ENCODE data around the gene ASF1B. TPM values are rescaled to one million over a fixed set of nuclear protein-coding genes. Genes with fewer than 3 reads are reported as not detected.

The ASF1B gene
- total and polyA plus RNA-seq, 2 donors (not counting 3 experiments of a cell fraction or from before 2014, with no cell fraction given): 39.1 to 42.4 TPM

GRCh38 chr19:14147797-14148605 lies 11.6 kb upstream of the ASF1B start:
- no peak overlapping the region for H3K9ac ChIP-seq (replicated peaks; ENCODE audit: extremely low read depth, insufficient read depth, low read length)

More at GRCh38 chr19:14147797-14148605, 11.6 kb upstream of the ASF1B start:
- DNase-seq (ENCODE audit: low read depth, low spot score) (peak; percentile 77), FAIRE-seq (peak; percentile 89)
- dilution Hi-C loops (cut with MboI; ENCODE audit: extremely low pct_ligation_motif_present, low sequenced_read_pairs) (no loop called here), intact Hi-C loops (cut with micrococcal nuclease) (loop anchor here (1.0 to 5.0 kb wide), 6 partner anchors 11 to 324 kb away; no protein-coding TSS in a partner anchor)
- Histone ChIP-seq H3K79me2 (ENCODE audit: control insufficient read depth, insufficient read depth, low read length) (no peaks in the 10 kb centered on the region), H4K20me1 (replicated peaks; ENCODE audit: control insufficient read depth, extremely low read depth, insufficient read depth, low read length) (no peaks in the 10 kb centered on the region), H3K4me2 (ENCODE audit: insufficient read depth, low read length) (no peak overlapping the region), H3K9me1 (replicated peaks; ENCODE audit: control insufficient read depth, extremely low read depth, insufficient read depth, low read length) (no peaks in the 10 kb centered on the region), H3K36me3 (ENCODE audit: control insufficient read depth in 2 of 2, extremely low read depth in 1 of 2, insufficient read depth in 2 of 2, low read length in 2 of 2) (peaks cover 0 to 3% of the 10 kb centered on the region in 2 experiments), H3K4me1 (ENCODE audit: control insufficient read depth, extremely low read depth, insufficient read depth, low read length) (peaks cover 24% of the 10 kb centered on the region), H3K27ac (ENCODE audit: insufficient read depth, low read depth, low read length) (peak overlapping the region; percentile 43), H2AFZ (ENCODE audit: low read depth, low read length) (peak overlapping the region; percentile 83), H3K4me3 (replicated peaks in 1 of 3; ENCODE audit: insufficient read depth in 1 of 3, low read depth in 1 of 3, low read length in 3 of 3) (no peak overlapping the region), H3K27me3 (ENCODE audit: control insufficient read depth in 2 of 2, insufficient read depth in 2 of 2, low read length in 2 of 2) (no peaks in the 10 kb centered on the region), H3K9me3 (replicated peaks; ENCODE audit: control insufficient read depth, insufficient read depth, low read length) (no peaks in the 10 kb centered on the region)
- no TSS peak for BruUV-seq (replicated peaks)
- ChIA-PET CTCF (interaction anchor here (0.5 to 3.8 kb wide), 18 partner anchors 9 to 325 kb away, joined by 3 to 43 read pairs (median 6); partner anchors contain the start of genes ASF1B, MISP3 and PKN1), POLR2A (no interaction called here)
- TF ChIP-seq POLR2AphosphoS5 (IDR thresholded peaks at IDR 0.05; ENCODE audit: insufficient read depth, low read depth, low read length) (no peak), CTCF (IDR thresholded peaks at IDR 0.05; ENCODE audit: extremely low read depth in 1 of 2, insufficient read depth in 1 of 2, low read depth in 1 of 2, low read length in 2 of 2) (peak; percentile 86 to 98), MYC (IDR thresholded peaks at IDR 0.05; ENCODE audit: low read depth, low read length) (no peak), GATA2 (IDR thresholded peaks at IDR 0.05; ENCODE audit: insufficient read depth, insufficient read length, low read depth, low read length) (no peak), EZH2 (IDR thresholded peaks at IDR 0.05; ENCODE audit: borderline replicate concordance, low read depth, low read length, severe bottlenecking) (no peak)
